GM18870 (cell line): ENCODE results near the gene BSDC1.
"Not testable (repeated sequence)": the region's sequence is repeated elsewhere in the genome, so short reads cannot be mapped to it uniquely, and the experiment has no call there.

ENCODE experiments used
- ATAC-seq: cut with Tn5 transposase; IDR thresholded peaks from one replicate; pipeline ENCODE4 v1.9.1; 2021; ENCODE audit warnings: moderate library complexity; ENCODE audit not compliant: unreplicated experiment

BSDC1 gene, protein sequence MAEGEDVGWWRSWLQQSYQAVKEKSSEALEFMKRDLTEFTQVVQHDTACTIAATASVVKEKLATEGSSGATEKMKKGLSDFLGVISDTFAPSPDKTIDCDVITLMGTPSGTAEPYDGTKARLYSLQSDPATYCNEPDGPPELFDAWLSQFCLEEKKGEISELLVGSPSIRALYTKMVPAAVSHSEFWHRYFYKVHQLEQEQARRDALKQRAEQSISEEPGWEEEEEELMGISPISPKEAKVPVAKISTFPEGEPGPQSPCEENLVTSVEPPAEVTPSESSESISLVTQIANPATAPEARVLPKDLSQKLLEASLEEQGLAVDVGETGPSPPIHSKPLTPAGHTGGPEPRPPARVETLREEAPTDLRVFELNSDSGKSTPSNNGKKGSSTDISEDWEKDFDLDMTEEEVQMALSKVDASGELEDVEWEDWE

DNA sequence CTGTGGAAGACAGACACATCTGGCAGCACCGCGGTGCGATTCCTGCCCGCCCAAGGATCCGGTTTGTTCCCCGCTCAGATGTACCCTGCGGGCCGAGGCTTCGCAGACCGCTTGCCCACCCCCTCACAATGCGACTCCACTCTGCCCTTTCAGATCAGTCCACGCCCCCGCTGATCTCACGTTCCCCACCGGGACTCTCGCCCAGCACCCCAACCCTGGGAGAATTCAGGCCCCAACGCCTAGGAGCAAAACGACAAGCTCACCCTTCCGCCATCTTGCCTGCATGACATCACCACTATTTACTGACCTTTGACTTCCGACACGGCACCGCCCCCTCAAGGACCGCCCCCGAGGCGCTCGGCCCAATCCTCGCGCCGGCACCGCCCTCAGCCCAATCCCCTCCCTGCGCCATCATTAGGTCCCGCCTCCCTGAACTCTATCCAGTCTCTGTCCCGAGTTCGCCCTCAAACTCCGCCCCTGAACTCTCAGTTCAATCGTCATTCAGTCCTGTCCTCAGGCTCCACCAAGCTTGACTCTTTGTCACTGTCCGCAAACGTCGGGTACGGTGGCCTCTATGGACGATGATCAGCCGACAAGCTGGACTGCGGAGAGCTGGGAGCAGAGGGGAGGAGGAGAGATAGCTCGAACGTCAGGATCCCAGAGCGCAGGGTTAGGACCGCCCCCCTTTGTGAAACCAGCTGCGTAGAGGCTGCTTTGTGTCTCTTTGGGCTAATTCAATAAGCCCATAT lies at the start of gene BSDC1:
TSS of gene BSDC1 (minus strand) at position 301 of the 749 bp plus-strand sequence. CDS start at position 274, 27 bp downstream.
- peak; percentile 93 for ATAC-seq

DNA sequence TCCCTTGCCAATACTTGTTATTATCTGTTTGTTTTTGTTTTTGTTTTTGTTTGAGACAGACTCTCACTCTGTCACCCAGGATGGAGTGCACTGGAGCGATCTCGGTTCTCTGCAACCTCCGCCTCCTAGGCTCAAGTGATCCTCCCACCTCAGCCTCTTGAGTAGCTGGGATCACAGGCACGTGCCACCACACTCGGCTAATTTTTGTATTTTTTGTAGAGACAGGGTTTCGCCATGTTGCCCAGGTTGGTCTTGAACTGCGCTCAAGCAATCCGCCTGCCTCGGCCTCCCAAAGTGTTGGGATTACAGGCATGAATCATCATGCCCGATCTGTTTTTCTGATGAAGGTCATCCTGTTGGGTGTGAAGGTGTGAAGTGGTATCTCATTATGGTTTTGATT lies 47.2 kb upstream of the BSDC1 start:
- ATAC-seq, result not testable (repeated sequence)

DNA sequence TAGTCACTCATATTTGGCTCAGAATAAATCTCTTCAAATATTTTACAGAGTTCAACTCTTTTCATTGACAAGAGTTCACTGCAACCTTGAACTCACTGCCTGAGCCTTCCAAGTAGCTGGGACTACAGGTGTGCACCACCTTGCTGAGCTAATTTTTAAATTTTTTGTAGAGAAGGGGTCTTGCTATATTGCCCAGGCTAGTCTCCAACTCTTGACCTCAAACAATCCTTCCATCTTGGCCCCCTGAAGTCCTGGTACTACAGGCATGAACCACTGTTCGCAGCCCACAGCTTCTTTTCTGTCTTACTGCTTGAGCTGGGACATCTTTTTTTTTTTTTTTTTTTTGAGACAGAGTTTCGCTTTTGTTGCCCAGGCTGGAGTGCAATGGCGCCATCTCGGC lies 44.5 kb upstream of the BSDC1 start:
- not testable (repeated sequence) for ATAC-seq

DNA sequence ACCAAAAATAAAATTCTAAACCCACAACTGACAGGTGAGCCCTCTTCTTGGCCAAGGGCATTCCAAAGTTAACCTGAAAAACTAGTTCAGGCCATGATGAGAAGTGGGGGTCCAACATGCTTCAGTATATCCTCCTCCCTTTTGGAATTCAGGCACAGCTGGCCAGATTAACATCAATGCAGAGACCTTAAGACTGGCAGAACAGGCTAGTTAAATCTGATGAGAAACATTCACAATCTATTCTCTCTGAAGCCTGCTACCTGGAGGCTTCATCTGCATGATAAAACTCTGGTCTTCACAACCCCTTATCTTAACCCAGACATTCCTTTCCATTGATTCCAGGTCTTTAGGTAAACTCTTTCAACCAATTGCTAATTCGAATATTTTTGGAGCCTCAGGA lies 43.9 kb upstream of the BSDC1 start:
- ATAC-seq, result no peak

DNA sequence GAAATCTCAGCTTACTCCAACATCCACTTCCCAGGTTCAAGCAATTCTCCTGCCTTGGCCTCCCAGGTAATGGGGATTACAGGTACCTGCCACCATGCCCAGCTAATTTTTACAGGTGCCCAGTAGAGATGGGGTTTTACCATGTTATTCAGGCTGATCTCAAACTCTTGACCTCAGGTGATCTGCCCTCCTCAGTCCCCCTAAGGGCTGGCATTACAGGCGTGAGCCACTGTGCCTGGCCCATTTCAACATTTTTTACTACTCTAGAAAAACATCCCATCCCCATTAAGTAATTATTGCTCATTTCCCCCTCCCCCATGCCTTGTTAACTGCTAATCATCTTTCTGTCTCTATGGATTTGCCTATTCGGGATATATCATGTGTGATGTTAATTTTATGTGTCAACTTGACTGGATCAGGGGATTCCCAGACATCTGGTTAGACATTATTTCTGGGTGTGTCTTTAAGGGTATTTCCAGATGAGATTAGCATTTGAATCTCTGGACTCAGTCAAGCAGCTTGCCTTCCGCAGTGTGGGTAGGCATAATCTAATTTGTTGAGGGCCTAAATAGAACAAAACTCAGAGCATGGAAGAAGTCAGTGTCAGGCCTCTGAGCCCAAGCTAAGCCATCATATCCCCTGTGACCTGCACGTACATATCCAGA lies 37.6 kb upstream of the BSDC1 start:
- no peak for ATAC-seq

DNA sequence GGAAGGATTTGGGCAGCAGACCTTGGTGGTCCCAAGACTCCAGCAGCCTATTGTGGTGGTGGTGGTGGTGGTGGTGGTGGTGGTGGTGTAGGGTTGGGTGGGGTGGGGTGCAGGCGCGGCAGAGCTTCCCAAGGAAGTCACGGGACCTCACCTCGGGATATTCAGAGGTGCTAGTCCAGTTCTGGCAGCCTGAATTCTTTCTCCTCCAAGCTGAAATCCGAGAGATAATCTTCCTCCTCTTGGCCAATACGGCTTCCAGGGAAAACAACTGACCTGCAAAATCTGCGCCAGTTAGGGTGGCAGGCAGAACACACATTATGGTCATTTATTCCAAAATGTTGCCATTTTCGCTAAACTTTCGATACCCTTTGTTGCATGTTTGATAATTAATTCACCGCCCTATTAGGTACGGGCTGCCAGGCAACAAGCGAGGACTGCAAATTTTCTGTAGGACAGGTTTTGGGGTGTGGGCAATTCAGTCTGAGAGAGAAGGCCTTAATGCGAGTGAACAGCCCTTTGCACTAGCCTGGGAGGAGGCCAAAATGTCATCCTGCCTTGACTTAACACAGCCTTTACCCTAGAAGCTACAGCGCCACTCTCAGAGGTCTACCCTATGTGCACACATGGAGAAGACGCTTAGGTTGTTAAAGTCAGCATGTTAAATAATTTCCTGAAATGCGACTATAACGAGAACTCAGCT lies 33.2 kb upstream of the BSDC1 start:
- ATAC-seq, result no peak

DNA sequence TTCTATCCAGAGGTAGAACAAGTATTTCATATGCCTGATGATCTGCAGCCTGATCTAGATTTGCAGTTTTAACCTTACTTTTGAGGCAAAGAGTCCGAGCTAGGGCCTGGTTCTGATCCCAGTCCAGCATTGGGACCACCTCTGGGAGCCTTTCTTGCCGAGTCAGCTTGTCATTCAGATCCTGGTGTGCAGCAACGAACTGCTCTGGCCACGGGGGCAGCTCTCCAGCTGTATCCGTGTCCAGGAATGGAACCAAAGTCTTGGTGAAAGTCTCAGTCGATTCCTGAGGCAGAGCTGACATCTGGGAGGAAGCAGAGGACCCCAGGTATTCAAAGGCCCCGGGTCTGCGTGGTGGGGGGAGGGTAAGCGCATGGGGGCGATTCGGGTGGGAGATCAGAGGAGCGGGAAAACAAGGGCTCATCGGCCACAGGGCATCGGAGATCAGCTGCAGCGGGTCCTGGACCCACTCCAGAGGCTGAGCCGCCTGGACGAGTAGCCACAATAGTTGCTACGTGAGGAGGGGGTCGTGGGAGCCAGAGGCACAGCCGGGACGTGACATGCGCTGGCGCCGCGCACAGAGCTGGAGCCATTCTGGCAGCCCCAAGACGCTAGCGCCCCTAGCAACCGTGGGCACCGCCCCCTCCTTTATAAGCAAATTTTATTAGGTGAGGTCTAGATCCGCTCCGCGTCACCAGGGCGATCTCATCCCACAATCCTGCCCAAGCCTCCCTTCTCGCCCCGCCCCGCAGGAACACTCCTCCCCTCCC lies 32.4 kb upstream of the BSDC1 start:
- no peak for ATAC-seq

DNA sequence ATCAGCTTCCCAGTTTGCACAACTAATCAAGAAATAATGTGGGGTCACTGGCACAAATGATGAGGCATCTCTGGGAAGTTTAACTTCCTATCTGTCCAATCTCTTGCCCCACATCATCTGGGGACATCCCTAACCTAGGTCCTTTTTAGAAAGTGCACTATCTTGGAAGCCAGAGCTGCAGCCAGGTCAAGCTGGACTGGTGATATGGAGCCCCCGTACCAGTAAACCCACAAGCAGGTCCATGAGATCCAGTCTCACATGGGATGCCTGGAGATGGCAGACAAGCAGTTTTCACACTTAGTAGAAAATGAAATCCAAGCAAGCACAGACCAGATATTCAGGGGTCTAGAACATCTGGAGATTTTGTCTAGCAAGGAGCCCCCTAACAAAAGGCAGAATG lies 27.5 kb upstream of the BSDC1 start:
- ATAC-seq, result no peak

DNA sequence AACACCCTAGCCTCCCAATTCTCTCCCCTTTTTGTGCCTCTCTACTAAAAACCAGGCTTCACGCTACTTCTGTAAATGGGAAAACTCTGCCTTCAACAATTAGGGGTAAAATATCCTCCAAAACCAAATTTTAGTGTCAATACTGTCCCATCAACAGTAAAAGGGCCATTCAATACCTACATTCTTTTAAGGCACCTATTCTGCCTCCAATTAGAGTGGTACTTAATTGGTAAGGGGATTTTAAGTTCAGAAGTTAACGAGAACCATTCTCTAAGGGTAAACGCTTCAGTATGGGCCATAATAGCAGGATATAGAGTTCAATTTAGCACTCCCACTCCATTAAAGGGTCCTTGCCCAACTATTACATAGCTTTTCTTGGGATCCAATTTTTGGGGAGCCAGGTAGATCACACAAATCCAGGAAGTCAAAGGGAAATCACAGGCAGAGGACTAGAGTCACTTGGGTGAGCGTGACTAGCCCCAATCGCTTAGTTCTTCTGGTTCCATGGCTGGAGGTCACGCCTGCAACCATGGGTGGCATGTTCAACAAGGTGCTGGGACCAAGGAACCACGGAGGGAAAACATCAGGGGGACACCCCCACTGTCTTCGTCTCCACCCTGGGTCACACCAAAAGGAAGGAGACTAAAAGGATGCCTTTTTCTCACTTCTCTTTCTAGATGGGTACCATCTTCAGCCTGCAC lies 20.1 kb upstream of the BSDC1 start:
- ATAC-seq, result no peak

DNA sequence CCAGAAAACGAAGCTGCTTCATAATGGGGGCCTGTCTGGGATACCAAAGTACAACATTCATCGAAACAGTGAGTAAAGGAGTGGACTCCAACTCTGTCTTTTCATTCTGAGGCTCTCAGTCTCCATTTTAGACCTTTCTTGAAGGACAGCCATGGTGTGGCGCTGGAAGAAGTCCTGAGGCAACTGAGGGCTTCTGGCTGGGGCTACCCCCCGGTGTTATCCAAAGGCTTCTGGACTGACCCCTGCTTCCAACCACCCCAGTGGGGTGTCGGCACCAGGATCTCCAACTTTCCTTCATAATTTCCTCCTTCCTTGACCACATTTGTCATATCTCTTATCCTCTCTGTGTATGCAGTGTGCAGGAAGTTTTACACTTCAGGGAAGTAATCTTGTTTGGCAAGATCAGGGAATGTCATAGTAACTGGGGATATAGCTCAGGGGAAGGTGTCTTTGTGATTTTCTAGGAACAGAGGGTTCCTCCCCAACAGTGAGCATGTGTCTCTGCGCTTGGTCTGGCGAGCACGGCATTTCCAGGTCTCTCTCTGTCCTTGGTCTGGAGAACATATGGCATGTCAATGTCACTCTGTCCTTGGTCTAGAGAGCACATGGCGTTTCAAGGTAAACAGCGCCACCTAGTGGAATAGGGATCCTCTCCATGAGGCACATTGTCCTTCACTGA lies 19.4 kb upstream of the BSDC1 start:
- no peak for ATAC-seq

DNA sequence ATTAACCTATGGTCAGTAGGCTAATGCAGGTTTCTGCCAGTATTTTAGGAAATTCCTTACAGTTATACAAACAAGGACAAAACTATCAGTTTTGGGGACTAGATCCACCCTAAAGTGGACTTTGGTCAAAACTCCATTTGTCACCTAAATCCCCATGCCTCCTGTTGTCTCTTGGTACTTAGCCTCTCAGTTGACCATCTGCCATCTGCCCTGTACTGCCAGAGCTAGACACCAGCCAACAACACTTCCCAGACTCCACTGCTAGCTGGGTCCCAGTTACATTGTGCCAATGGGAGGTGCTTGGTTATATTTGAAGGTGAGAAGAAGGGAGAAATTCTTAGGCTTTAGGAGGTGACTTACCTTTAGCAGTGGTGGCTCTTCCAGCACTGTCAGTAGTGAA lies 17.0 kb upstream of the BSDC1 start:
- no peak for ATAC-seq

DNA sequence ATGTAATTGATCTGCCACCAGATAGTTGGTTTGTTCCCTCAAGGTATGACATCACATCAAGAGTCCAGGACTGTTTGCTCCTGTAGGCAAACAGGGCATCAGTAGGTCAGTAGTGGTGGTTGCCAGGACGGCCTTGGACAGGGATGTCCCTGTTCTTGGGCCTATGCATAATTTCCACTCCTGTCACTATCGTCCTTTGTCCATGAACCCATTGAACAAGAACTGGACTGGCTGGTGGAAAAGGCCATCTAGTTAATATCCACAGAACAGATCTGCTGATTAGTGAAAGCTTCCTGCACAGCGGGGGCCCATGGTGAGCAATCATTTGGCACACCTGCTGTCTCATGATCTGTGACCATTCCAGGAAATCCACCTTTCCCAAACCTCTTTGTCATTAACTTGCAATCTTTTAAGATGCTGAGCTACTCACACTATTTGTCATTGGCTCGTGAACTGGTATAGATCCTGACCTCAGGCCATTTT lies 12.4 kb upstream of the BSDC1 start:
- ATAC-seq, result no peak

DNA sequence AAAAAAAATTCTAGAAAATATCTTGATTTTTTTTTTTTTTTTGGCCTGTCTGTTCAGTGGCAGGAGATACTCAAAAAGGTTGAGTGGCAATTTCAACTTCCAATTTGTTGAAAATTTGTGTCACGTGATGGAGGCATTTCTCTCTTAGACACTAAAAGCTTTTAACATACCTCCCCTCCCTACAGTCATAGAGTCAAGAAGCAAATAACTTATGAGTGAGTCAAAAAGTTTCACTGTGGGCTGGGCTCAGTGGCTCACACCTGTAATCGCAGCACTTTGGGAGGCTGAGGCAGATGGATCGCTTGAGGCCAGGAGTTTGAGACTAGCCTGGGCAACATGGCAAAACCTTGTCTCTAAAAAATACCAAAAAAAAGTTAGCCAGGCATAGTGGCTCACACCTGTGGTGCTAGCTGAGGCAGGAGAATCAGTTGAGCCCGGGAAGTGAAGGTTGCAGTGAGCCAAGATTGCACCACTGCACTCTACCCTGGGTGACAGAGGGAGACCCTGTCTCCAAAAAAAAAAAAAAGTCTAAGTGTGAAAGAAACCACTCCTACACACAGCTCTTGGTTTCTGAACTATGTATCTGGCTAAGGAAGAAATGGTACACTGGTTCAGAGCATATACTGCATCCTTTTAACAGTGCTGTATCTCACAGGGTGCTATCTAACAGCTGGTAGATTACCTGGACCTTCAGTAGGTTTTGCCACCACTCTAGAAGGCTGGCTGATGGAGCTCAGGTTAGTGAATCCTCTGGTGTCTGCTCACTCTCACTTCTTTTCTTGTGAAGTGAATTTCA lies 11.6 kb upstream of the BSDC1 start:
- ATAC-seq, result no peak

DNA sequence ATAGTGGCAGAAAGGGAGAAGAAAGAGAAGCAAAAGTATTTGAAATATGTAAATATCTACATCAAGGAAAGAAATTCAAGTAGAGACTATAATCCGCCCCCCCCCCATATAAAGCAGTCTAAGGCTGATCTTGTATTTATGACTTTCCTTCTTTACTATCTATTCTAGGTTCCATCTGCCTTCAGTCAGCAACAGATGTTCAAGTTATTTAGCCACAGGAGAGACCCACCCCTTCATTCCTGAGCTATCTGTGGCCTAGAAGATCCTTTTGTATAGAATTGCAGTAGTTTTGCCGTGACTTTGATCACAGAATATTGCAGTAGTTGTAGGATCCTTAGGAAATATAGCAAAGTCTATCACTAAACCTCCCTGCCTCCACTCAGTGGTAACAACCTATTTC lies 10.7 kb upstream of the BSDC1 start:
- no peak for ATAC-seq

DNA sequence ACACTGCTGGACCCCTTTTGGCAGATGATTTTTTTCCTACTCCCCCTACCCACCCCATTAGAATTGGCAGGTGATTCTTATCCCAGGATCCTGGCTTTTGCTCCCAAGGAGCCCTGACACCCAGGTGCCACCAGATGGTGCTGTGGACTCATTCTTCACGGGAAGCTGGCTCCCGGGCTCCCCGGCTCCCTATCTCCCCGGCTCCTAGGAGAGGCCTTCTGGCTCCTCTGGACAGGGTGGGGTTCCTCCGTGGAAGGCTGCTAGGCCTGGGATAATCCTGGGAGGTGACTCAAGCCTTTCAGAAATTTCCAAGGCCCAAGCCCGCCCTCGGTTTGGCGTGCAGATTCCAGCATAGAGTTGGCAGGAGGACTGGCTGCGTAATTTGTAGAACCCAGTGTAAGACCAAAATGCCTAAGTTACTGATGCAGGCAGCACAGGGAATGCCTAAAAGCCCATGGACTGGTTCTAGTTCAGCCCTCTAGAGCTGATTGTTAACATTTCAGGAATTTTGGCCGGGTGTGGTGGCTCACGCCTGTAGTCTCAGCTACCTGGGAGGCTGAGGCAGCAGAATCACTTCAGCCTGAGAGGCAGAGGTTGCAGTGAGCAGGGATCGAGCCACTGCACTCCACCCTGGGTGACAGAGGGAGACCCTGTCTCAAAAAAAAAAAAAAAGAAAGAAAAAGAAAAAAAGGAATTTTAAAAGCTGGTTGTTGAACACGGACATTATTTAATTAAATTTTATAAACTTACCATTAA lies 6.8 kb upstream of the BSDC1 start:
- ATAC-seq, result no peak

DNA sequence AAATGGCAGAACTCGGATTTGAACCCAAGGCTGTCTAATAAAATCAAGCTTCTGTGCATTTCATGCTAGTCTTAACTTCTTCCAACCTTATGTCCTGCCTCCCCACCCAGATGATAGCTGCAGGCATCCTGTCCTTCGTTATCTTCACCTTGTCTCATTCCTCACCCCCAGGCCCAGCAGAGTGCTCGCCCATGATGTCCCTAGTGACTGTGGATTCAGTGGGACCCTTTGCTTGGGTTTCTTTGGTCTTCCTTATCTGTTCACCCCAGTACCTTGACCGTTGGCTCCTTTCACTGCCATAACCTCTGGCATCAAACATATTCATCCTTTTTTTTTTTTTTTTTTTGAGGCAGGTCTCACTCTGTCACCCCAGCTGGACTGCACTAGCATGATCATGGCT lies 5.6 kb upstream of the BSDC1 start:
- ATAC-seq, result no peak

DNA sequence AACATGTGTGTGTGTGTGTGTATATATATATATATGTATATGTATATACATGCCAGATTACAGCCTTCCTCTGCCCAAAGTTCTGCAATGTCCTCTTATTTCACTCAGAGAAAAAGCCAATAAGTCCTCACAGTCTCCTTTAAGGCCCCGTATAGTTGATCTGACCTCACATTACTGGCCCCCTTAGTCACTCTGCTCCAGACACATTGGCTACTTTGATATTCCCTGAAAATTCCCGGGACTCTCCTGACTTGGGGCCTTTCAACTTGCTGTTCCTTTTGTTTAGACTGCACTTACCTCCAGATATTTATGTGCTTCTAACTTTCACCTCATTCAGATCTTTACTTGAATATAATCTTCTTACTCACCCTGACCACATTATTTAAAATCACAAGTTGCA lies 4.2 kb upstream of the BSDC1 start:
- ATAC-seq, result no peak

DNA sequence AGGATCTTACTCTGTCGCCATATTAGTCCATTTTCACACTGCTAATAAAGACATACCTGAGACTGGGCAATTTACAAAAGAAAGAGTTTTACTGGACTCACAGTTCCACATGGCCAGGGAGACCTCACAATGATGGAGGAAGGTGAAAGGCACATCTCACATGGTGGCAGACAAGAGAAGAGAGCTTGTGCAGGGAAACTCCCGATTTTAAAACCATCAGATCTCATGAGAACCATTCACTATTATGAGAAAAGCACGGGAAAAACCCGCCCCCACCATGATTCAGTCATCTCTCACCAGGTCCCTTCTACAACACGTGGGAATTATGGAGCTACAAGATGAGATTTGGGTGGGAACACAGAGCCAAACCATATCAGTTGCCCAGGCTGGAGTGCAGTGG lies 2.3 kb upstream of the BSDC1 start:
- ATAC-seq, result not testable (repeated sequence)
